GM19025 (cell line): ENCODE measurements around the gene MRPL52.
"Not testable (repeated sequence)": the region's sequence is repeated elsewhere in the genome, so short reads cannot be mapped to it uniquely, and the experiment has no call there.

Experiments
- ATAC-seq: cut with Tn5 transposase; IDR thresholded peaks from one replicate; pipeline ENCODE4 v1.9.1; 2021; ENCODE audit warnings: mild to moderate bottlenecking, low read depth, moderate library complexity; ENCODE audit not compliant: unreplicated experiment

The MRPL52 gene

DNA sequence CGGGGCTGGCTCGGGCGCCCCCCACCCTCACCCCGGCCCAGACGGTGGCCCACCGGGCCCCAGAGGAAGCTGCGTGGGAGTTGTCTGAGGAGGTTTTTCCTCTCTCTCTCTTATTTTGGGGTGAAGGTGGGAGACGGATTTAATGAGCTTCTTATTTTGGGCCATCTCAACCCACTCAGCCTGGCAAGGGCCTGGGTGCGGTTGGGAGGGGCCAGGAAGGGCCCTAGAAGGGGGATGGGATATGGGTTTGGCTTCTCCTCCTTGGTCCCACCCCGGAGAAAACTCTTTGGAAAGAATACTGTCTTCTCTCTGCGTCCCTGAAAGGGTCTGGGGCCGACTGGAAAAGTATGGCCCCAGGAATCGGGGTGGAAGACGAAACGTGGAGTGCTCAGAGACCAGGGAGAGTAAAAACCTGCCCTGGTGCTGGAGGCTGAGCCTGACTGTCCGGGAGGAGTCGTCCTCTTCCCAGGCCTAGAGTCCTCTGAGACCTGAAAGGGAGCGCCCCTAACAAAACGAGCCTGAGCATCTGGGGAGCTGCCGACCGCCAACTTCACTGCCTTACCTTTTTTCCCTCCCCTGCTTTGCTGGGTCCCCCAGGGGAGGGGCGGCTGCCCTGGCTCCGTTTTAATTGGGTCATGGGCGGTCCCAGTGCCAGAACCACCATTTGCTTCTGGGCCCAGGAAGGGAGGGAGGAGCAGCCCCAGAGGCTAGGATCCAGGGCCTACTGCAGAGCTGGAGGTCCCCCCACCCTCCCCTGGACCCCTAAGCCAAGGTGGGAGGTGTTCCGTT, 8.3 kb downstream of the MRPL52 start:
- ATAC-seq: no peak

DNA sequence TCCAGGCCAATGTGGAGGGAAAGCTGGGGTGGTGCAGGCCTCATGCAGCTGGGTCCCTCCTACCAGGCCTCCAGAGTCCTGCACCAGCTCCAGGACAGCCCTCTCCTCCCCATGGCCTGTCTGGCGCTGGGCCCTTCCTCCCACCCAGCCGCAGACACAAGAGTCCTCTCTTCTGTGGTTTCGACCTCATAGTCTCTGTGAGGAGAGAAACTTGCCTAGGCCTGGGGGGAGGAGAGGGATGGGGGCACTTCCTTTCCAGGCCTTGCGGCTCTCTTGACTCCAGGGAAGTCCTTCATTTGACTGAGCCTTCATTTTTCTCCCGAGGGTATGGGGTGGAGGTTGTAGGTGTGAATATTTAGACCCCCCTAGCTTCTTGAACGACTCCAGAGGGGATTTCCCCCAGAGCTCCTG, 8.9 kb downstream of the MRPL52 start:
- no peak for ATAC-seq

DNA sequence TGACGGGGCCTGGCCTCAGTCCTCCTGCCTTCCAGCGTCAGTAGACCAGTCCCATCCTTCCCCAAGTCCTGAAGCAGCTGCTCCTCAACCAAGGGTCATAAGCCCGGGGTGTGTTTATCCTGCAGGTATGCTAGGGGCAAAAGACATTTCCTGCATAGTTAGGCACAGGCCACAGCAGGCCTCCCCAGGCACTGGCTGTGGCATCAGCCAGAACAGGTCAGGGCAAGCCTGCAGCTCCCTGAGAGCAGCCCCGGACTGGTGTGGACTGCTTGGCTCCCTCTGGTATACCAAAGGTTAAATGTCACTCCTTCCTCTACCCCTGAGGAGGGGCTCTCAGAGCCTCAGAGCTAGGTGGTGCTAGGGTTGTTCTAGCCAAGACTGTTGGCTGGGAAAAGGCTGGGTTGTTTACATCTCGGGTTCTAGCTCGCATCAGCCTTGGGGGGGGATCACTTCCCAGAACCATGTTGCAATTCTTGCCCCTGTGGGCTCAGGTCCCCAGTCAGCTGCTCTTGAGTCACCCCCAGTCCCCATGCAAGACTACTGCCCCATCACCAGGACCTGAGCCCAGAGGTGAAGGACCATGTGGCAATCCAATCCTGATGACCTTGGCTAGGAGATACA, 9.6 kb downstream of the MRPL52 start:
- no peak for ATAC-seq

DNA sequence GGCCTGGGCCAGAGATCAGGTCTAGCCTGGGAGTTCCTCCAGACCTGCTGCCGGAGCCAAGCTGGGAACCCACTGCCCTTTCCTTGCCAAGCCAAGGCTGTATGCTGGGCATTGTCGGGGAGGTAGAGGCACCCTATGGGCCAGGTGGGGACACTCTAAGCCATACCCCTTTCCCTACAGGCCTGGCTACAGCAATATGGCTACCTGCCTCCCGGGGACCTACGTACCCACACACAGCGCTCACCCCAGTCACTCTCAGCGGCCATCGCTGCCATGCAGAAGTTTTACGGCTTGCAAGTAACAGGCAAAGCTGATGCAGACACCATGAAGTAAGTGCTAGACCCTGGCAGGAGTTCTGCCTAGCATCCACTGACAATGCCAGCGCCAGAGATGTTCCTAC, 11.6 kb downstream of the MRPL52 start:
- no peak for ATAC-seq

DNA sequence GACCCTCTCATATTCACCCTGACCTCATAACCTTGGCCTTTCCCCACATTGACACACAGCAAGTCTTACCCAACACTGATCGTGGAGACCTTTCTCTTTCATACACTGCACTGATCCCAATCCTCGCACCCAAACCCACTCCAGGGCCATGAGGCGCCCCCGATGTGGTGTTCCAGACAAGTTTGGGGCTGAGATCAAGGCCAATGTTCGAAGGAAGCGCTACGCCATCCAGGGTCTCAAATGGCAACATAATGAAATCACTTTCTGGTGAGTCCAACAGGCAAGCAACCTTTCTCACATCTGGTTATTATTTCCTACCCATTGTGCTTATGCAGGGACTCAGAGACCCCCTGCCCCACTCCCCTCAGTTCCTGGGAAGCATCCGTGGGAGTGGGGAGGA, 12.1 kb downstream of the MRPL52 start:
- no peak for ATAC-seq

DNA sequence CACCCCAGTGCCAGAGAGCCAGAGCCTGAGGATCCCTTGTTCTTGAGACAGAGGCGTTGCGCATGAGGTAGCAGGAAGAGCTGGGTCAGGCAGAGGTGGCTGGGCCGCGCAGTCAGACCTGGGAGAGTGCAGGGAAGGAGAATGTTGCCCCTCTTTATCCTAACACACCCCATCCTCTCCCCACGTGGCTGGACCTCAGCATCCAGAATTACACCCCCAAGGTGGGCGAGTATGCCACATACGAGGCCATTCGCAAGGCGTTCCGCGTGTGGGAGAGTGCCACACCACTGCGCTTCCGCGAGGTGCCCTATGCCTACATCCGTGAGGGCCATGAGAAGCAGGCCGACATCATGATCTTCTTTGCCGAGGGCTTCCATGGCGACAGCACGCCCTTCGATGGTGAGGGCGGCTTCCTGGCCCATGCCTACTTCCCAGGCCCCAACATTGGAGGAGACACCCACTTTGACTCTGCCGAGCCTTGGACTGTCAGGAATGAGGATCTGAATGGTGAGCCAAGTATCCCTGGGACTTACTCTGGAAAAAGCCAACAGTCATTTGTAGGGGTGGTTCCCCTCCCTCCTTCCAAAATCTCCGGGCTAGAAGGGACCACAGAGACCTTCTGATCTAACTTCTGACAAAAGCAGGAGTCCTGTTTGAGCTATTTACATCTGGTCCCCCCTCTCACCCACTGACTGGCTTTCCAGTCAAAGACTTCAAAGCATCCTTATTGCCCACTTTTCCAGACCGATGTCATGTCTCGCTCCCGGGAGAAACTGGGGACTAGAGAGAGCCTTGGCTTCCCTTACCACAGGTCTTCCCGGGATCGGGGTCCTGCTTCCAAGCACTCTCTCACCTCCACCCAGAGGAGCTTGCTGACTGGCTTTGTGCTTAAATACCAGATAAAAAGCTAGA, 12.8 kb downstream of the MRPL52 start:
- no peak for ATAC-seq

DNA sequence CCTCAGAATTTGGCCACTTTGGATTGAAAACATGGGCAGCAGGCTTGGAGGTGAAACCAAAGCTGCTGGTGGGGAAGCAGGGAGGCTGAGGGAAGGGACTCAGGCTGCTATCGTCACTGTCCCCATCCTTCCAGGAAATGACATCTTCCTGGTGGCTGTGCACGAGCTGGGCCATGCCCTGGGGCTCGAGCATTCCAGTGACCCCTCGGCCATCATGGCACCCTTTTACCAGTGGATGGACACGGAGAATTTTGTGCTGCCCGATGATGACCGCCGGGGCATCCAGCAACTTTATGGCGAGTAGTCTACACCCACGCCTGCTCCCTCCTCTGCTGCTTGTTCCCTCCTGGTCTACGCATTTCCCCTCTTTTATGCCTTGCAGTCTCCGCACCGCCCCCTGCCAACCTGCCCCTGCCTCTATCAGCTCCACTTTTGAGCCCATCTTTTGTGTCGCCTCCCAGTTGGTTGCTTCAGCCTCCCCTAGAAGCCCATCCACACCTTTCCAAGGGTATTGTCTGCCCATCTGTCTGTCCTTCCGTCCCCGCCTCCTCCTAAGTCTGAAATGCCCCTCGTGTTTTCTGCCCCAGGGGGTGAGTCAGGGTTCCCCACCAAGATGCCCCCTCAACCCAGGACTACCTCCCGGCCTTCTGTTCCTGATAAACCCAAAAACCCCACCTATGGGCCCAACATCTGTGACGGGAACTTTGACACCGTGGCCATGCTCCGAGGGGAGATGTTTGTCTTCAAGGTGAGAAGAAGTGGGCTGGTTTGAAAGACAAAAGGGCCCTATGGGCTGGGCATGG, 13.6 kb downstream of the MRPL52 start:
- ATAC-seq: no peak

DNA sequence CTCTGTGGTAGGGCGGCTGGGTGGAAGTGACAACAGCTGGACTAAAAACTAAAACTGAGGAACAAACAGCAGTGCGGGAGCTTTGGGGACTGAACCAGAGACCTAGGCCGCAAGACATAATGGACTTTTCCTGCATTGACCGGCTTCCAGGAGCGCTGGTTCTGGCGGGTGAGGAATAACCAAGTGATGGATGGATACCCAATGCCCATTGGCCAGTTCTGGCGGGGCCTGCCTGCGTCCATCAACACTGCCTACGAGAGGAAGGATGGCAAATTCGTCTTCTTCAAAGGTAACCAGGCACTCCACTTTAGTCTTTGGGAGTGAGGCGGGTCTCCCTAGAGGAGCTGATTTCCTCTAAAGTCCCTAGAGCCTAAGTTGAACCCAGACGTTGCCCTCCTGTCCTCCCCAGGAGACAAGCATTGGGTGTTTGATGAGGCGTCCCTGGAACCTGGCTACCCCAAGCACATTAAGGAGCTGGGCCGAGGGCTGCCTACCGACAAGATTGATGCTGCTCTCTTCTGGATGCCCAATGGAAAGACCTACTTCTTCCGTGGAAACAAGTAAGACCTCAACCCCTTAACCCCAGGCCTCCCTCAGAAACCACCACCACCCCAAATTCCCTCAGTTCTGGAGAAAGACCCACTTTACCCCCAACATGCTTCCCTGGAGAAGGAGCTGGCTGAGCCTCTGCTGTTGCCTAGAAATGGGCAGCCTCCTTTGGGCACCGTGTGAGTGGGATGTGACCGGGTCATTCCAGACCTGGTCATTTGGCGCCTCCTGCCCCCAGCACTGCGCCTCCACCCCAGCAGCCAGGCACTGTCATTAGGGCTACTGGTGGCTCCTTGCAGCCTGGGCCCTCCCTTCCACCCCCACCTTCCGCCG, 14.8 kb downstream of the MRPL52 start:
- no peak for ATAC-seq

DNA sequence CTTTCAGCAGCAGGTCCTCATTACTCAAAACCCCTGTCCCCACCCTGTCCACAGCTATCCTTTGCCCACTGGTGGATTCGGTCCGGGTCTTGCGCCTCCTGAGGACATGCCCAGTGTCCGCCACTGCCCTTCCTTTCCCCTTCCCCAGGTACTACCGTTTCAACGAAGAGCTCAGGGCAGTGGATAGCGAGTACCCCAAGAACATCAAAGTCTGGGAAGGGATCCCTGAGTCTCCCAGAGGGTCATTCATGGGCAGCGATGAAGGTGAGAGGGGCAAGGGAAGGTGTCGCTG, 15.4 kb downstream of the MRPL52 start:
- ATAC-seq: no peak

DNA sequence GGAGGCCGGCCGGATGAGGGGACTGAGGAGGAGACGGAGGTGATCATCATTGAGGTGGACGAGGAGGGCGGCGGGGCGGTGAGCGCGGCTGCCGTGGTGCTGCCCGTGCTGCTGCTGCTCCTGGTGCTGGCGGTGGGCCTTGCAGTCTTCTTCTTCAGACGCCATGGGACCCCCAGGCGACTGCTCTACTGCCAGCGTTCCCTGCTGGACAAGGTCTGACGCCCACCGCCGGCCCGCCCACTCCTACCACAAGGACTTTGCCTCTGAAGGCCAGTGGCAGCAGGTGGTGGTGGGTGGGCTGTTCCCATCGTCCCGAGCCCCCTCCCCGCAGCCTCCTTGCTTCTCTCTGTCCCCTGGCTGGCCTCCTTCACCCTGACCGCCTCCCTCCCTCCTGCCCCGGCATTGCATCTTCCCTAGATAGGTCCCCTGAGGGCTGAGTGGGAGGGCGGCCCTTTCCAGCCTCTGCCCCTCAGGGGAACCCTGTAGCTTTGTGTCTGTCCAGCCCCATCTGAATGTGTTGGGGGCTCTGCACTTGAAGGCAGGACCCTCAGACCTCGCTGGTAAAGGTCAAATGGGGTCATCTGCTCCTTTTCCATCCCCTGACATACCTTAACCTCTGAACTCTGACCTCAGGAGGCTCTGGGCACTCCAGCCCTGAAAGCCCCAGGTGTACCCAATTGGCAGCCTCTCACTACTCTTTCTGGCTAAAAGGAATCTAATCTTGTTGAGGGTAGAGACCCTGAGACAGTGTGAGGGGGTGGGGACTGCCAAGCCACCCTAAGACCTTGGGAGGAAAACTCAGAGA, 16.3 kb downstream of the MRPL52 start:
- ATAC-seq: no peak

DNA sequence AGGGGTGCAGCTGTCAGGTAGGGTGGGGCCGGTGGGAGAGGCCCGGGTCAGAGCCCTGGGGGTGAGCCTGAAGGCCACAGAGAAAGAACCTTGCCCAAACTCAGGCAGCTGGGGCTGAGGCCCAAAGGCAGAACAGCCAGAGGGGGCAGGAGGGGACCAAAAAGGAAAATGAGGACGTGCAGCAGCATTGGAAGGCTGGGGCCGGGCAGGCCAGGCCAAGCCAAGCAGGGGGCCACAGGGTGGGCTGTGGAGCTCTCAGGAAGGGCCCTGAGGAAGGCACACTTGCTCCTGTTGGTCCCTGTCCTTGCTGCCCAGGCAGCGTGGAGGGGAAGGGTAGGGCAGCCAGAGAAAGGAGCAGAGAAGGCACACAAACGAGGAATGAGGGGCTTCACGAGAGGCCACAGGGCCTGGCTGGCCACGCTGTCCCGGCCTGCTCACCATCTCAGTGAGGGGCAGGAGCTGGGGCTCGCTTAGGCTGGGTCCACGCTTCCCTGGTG, 17.2 kb downstream of the MRPL52 start:
- ATAC-seq: no peak

DNA sequence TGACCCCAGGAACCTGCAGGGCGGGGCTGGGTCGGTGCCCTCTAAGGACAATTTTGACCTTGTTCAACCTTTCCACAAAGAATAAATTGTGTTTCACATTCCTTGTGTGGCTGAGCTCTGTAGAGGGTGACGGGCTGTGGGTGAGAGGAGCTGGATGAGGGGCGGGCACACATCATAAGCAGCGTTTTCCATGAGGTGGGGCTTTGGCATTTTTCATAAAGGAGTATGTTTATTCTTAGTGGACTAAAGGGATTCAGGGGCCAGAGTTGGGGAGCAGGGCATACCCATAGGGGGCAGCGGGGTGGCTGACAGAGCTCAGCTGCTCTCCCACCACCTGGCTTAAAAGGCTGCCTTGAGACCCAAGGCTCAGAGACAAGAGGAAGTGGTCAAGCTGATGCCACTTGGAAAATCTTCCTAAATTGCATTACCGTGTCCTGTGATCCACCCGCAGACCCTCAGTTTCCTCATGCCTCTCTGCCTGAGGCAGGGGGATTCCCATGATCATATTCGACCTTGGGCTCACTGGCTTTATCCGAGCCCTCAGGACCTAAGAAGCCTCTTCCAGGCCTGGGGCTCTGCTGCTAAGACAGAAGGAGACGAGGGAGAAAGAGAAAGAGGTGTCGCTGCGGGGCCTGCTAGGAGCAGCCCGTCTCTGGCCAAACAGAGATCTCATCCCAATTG, 18.1 kb downstream of the MRPL52 start:
- ATAC-seq: no peak

DNA sequence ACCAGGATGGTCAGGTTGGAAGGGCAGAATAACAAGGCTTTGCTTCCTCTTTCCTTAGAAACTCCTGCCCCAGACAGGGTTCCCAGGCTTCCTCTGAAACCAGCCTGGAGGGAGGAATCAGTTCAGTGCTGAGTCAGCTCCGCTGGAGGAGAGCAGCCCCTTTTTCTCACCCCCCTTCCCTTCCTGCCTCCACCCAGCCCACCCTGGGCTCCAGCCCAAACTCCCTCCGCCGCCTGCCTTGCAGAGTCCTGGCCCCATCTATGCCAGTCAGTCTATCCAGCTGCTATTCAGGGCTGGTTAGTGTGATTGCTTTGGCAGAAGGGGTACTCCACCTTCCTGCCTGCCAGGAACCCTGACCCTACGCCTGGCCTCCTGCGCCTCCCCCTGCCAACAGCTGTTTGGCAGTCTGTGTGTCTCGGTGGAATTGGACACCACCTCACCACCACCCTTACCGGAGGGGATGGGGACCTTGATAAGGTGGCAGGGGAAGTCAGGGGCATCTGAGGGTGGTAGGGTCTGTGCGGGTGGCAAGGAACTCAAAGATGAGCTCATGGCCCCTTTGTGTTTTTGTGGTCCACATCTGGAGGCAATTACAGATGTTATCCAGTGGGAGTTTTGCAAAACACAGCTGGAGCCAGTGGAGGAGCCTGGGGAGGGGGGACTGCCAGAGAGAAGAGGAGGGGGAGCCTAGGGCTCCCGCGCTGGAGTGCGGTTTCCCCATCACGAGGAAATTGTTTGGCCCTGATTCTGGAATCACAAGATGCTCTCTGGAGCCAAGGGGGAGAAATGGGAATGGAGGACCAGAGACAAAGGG, 18.9 kb downstream of the MRPL52 start:
- ATAC-seq: no peak

DNA sequence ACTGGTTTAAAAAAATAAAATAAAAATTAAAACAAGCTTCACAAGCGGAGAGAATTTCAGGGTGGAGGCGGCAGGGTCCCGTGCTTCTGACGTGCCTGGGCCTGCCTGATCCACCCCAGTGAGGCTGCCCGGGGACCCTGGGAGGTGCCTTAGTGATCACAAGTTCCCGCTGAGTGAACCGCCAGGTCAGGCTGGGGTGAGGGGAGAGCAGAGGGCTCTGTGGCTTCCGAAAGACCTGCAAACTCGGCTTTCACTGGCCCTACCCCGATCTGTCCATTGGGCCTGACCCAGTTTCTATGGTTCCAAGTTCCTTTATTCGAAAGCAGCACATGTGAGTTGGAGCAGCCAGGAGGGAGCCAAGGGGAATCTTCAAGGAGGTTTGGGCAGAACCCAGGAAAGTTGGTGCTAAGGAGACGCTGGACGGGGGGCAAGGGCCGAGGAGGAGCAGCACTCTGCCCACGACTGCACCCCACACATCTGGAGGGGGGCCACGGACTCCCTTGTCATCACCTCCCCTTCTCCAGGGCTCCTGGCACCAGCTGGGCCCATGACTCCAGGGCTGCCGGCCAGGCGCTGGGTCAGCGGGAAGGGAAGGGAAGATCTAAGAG, 19.6 kb downstream of the MRPL52 start:
- no peak for ATAC-seq

DNA sequence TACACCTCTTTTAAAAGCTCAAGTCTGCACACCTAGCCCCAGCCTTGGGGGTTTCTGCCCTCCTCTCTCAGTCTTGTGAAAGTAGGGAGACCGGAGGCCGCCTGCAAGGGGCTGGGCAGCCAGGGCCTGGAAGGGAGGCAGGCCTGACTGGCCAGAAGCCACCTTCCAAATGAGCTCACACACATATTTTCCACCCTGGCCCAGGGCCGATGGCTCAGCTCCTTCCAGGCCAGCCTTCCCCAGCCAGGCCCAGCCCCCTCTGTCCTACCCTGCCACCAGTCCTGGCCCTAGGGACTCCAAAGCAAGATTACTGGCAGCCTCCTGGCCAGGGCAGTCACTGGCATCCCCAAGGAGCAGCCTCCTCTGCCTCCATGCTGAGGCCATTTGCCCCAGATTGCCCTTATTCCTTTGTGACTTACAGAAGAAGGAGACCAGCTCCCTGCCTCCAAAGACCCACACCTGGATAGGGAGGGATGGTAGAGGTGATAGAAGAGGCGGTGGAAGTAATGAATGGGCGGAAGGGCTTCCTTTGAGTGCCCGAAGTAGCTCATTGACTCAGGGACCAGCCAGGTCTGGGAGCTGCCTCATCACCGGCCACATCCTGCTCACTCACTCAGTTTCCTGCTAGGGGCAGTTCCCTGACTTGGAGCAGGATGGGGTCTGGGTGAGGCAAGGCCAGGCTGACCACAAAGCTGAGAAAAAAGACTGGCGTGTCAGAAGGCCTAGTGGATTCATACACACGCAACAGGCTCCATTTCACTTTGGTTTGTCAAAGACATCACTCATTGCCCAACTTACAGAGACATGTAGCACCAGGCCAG, 21.5 kb downstream of the MRPL52 start:
- no peak for ATAC-seq

DNA sequence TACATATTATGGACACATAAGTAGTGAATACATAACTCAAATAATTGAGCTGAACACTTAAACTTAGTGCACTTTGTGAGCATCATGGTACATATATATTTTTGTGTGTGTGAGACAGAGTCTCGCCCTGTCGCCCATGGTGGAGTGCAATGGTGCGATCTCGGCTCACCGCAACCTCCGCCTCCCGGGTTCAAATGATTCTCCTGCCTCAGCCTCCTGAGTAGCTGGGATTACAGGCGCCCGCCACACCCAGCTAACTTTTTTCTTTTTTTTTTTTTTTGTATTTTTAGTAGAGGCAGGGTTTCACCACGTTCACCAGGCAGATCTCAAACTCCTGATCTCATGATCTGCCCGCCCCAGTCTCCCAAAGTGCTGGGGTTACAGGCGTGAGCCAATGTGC, 22.5 kb downstream of the MRPL52 start:
- not testable (repeated sequence) for ATAC-seq
